Measurements from ENCODE around the gene HNF1B.
"Not testable (repeated sequence)": the region's sequence is repeated elsewhere in the genome, so short reads cannot be mapped to it uniquely, and the experiment has no call there.

DNA sequence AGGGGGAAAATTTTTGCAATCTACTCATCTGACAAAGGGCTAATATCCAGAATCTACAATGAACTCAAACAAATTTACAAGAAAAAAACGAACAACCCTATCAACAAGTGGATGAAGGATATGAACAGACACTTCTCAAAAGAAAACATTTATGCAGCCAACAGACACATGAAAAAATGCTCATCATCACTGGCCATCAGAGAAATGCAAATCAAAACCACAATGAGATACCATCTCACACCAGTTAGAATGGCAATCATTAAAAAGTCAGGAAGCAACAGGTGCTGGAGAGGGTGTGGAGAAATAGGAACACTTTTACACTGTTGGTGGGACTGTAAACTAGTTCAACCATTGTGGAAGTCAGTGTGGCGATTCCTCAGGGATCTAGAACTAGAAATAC lies 64.9 kb downstream of the HNF1B start:
- TF ChIP-seq, protein P1, sequence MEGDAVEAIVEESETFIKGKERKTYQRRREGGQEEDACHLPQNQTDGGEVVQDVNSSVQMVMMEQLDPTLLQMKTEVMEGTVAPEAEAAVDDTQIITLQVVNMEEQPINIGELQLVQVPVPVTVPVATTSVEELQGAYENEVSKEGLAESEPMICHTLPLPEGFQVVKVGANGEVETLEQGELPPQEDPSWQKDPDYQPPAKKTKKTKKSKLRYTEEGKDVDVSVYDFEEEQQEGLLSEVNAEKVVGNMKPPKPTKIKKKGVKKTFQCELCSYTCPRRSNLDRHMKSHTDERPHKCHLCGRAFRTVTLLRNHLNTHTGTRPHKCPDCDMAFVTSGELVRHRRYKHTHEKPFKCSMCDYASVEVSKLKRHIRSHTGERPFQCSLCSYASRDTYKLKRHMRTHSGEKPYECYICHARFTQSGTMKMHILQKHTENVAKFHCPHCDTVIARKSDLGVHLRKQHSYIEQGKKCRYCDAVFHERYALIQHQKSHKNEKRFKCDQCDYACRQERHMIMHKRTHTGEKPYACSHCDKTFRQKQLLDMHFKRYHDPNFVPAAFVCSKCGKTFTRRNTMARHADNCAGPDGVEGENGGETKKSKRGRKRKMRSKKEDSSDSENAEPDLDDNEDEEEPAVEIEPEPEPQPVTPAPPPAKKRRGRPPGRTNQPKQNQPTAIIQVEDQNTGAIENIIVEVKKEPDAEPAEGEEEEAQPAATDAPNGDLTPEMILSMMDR (IDR thresholded peaks at IDR 0.05), result not testable (repeated sequence)
- not testable (repeated sequence) for TF ChIP-seq POLR2AphosphoS5 (IDR thresholded peaks at IDR 0.05)
